ENCODE data around the gene TBC1D22A. TPM values are rescaled to one million over a fixed set of nuclear protein-coding genes. Genes with fewer than 3 reads are reported as not detected.

The TBC1D22A gene
- total and polyA plus RNA-seq, 2 experiments from 2014 or later: 9.6 to 13.3 TPM

- no peaks in the 10 kb centered on the region for H4K20me1 ChIP-seq (replicated peaks; ENCODE audit: insufficient read depth)
- no peaks in the 10 kb centered on the region for H3F3A ChIP-seq (replicated peaks; ENCODE audit: low read depth)
- H3K79me2 ChIP-seq (replicated peaks; ENCODE audit: insufficient read depth): no peaks in the 10 kb centered on the region
- H3K27me3 ChIP-seq (ENCODE audit: insufficient read depth): no peaks in the 10 kb centered on the region
- H3K9me2 ChIP-seq (ENCODE audit: insufficient read depth): 0 out of 2 replicates have a peak, but pooled peaks cover 3% of the 10 kb centered on the region
- ATAC-seq (no peak), DNase-seq (ENCODE audit: low spot score) (no peak)
- Mint-ChIP-seq H3K27me3 (ENCODE audit: insufficient read depth, low read depth, poor library complexity) (peaks cover 14% of the 10 kb centered on the region), H3K27ac (0 out of 2 replicates have a peak overlapping the region, but pooled peaks have one; percentile 33), H3K9me3 (no peaks in the 10 kb centered on the region), H3K4me1 (peaks cover 5% of the 10 kb centered on the region; the same call in 2 of the 3 replicates), H3K36me3 (ENCODE audit: low read depth) (no peaks in the 10 kb centered on the region; the same call in 2 of the 3 replicates), H3K4me3 (no peak overlapping the region)
- TF ChIP-seq EZH2phosphoT487 (IDR thresholded peaks at IDR 0.05; ENCODE audit: unreplicated experiment) (no peak), POLR2AphosphoS5 (IDR thresholded peaks at IDR 0.05; ENCODE audit: low read depth) (no peak)
- H3K36me3 ChIP-seq (ENCODE audit: insufficient read depth): no peaks in the 10 kb centered on the region
- no peak overlapping the region for H3K4me2 ChIP-seq
- no peak overlapping the region for H3K27ac ChIP-seq (ENCODE audit: low read depth)
- H3K4me3 ChIP-seq: no peak overlapping the region
- no peaks in the 10 kb centered on the region for H3K4me1 ChIP-seq (ENCODE audit: insufficient read depth)
- no peak overlapping the region for H2AFZ ChIP-seq
These were observed 348.5 kb downstream of the TBC1D22A start for GRCh38 chr22:47110817-47111443.

- H3K4me2 ChIP-seq: no peak overlapping the region
- no peak overlapping the region for H3K4me3 Mint-ChIP-seq
- H2AFZ ChIP-seq: no peak overlapping the region
- no peaks in the 10 kb centered on the region; the same call in 2 of the 3 replicates for H3K36me3 Mint-ChIP-seq (ENCODE audit: low read depth)
- H3K4me1 Mint-ChIP-seq: peaks cover 5% of the 10 kb centered on the region; the same call in 2 of the 3 replicates
- no peak overlapping the region for H3K4me3 ChIP-seq
- H3K9me3 Mint-ChIP-seq: no peaks in the 10 kb centered on the region
- DNase-seq (ENCODE audit: low spot score) (no peak), ATAC-seq (no peak)
- H3K79me2 ChIP-seq (replicated peaks; ENCODE audit: insufficient read depth): no peaks in the 10 kb centered on the region
- no peaks in the 10 kb centered on the region for H3K36me3 ChIP-seq (ENCODE audit: insufficient read depth)
- H3K9me2 ChIP-seq (ENCODE audit: insufficient read depth): 0 out of 2 replicates have a peak, but pooled peaks cover 3% of the 10 kb centered on the region
- H3K4me1 ChIP-seq (ENCODE audit: insufficient read depth): no peaks in the 10 kb centered on the region
- no peaks in the 10 kb centered on the region for H3K27me3 ChIP-seq (ENCODE audit: insufficient read depth)
- H3F3A ChIP-seq (replicated peaks; ENCODE audit: low read depth): no peaks in the 10 kb centered on the region
- H3K27ac ChIP-seq (ENCODE audit: low read depth): no peak overlapping the region
- H4K20me1 ChIP-seq (replicated peaks; ENCODE audit: insufficient read depth): no peaks in the 10 kb centered on the region
- peak overlapping the region; percentile 33; the same call in 1 of the 2 replicates for H3K27ac Mint-ChIP-seq
- peaks cover 14% of the 10 kb centered on the region for H3K27me3 Mint-ChIP-seq (ENCODE audit: insufficient read depth, low read depth, poor library complexity)
- TF ChIP-seq EZH2phosphoT487 (IDR thresholded peaks at IDR 0.05; ENCODE audit: unreplicated experiment): no peak
- no peak for TF ChIP-seq CREB1 (CRISPR knock-in tag; IDR thresholded peaks at IDR 0.05; ENCODE audit: low read depth)
- TF ChIP-seq REST (IDR thresholded peaks at IDR 0.05; ENCODE audit: unreplicated experiment): no peak
- TF ChIP-seq JUNB (IDR thresholded peaks at IDR 0.05; ENCODE audit: unreplicated experiment): no peak
These were observed 349.5 kb downstream of the TBC1D22A start for GRCh38 chr22:47111626-47112581.
